HG02852 (cell line): ENCODE results near the gene SAMD11.
"Not testable (repeated sequence)": the region's sequence is repeated elsewhere in the genome, so short reads cannot be mapped to it uniquely, and the experiment has no call there.

ENCODE experiments used
- ATAC-seq: cut with Tn5 transposase; IDR thresholded peaks from one replicate; pipeline ENCODE4 v1.9.1; 2021; ENCODE audit warnings: mild to moderate bottlenecking, moderate library complexity; ENCODE audit not compliant: unreplicated experiment

Gene SAMD11

GRCh38 chr1:944341-945325 lies 20.9 kb downstream of the SAMD11 start:
- ATAC-seq, result no peak

DNA sequence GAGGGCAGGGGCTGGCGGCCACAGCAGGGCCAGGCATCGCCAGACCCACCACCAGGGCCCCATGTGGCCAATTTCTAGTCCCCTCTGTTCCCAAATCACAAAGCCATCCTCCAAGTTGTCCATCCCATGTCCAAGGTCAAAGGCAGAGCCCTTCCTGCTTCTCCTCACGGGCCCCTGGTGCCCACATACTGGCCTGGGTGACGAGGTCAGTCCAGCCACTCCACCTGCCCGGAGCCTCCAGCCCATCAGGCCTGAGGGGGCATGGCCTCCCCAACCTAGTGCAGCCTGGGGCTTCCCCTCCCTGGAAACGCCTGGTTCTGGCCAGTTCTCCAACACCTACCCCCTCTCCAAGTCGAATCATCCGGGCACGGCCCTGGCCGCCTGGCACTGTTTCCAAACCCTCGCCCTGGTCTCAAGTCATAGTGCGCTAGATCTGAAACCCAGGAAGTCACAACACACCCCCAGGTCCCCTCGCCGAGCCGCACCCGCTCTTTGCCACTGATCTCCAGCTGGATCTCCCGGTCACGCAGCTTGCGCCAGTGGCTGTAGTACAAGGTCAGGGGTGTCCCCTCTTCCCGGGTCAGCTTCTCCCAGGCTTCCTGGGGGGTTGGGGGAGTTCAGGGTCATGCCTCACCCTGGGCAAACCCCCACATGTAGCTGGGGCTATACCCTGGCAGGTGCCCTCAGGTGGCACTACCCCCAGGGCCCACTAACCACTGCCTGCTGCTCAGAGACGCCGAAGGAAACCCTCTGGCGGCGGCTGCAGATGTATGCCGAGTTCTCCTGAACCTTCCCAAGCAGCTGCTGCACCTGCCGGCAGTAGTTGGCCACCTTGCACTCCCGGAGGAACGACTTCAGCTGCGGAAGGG lies 22.2 kb downstream of the SAMD11 start:
- ATAC-seq, result no peak

DNA sequence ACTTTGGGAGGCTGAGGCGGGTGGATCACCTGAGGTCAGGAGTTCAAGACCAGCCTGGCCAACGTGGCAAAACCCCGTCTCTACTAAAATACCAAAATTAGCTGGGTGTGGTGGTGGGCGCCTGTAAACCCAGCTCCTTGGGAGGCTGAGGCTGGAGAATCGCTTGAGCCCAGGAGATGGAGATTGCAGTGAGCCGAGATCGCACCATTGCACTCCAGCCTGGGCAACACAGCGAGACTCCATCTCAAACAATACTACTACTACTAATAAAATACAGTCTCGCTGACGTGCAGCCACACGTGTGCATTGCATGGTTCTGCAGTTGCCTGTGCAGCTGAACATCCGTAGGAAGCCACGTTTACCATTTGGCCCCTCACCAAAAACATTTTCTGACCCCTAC lies 23.1 kb downstream of the SAMD11 start:
- not testable (repeated sequence) for ATAC-seq

DNA sequence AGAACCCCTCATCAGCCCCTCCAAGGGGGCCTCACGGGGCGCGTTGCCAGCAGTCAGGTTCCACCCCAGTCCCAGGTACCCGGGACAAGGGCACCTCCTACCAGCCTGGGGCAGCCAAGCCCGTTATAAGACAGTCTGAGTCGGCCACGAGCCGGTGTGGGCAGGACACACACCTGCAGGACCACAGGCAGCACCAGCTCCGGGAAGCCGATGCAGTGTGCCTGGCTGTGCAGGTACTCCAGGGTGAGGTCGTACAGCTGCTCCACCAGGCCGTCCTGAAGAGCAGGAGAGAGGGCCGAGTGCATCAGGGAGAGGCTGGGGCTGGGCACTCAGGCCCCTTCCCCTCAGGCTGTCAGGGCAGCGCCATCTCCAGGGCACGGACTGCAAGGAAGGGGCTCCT lies 24.2 kb downstream of the SAMD11 start:
- ATAC-seq, result no peak

GRCh38 chr1:950268-950667 lies 26.5 kb downstream of the SAMD11 start:
- no peak for ATAC-seq

DNA sequence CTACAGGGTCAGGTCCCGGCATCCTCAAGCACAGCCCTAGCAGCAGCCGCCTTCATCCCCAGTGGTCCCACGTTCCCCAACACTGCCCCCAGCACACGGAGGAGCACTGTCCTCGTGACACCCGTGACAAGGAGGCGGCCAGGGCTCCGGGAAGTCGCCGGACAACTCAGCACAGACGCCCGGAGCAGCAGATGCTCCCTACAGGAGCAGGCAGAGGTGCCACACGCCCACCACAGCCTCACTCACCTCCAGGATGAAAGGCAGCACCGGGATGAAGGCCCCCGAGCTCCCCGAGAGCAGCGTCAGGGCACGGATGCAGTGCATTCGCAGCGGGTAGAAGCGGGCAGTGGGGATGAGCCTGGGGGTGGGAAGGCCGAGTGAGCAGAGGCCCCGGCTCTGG lies 27.2 kb downstream of the SAMD11 start:
- no peak for ATAC-seq

- no peak for ATAC-seq
Measured at GRCh38 chr1:951364-951763, 27.6 kb downstream of the SAMD11 start.

DNA sequence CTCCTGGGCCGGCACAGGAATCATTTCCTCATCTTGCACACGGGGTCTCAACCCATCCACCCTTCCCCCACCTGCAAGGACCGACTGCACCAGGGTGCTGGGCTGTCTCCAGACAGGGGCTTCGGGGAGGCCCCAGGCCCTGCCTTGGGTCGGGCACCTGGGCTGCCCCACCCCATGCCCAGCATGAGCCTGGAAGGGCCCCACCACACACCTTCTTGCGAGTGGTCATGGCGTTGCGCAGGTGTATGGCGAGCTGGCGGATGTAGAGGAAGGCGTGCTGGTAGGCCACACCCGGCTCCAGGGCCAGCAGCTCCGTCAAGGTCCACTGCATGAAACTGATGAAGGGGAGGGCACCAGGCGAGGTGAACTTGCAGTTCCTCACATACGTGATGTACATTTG lies 28.5 kb downstream of the SAMD11 start:
- no peak for ATAC-seq

- ATAC-seq, result no peak
Measured at GRCh38 chr1:952603-953002, 28.9 kb downstream of the SAMD11 start.

GRCh38 chr1:953524-954320 lies 30.0 kb downstream of the SAMD11 start:
- ATAC-seq, result no peak

- ATAC-seq, result no peak
Measured at GRCh38 chr1:954927-955326, 31.2 kb downstream of the SAMD11 start.

DNA sequence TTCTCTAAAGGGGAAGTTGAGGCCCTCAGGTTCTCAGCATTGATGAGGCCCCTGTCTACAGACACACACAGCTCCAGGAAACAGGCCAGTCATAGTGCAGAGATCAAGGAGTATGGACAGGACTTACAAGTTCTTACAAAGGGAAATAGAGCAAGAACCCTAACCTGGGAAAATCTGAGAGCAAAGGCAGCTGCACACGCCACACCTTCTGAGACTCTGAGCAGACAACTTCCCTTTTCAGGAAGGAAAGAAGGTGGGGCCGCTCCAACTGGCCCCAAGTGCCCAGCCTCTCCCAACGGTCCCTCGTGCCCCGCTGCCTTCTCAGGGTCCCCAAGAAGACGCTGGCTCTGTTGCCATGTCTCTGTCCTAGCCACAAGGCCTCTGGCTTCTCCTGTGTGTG lies 31.8 kb downstream of the SAMD11 start:
- ATAC-seq, result no peak

DNA sequence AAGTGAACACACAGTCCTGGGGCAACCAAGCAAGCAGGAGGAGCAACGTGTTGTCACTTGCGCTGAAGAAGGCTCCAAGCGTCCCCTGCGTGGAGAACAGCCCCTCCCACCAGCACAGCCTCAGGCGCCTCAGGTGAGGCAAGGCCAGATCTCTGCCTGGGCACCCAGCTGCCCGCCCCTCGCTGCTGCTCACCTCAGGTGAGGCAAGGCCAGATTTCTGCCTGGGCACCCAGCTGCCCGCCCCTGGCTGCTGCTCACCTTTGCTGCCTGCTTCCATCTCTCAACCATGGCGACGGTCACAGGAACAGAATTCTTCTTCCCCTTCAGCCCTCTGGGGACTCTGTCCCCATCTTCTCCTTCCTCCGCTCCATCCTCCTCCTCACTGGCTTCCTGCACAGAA lies 32.9 kb downstream of the SAMD11 start:
- ATAC-seq, result no peak

DNA sequence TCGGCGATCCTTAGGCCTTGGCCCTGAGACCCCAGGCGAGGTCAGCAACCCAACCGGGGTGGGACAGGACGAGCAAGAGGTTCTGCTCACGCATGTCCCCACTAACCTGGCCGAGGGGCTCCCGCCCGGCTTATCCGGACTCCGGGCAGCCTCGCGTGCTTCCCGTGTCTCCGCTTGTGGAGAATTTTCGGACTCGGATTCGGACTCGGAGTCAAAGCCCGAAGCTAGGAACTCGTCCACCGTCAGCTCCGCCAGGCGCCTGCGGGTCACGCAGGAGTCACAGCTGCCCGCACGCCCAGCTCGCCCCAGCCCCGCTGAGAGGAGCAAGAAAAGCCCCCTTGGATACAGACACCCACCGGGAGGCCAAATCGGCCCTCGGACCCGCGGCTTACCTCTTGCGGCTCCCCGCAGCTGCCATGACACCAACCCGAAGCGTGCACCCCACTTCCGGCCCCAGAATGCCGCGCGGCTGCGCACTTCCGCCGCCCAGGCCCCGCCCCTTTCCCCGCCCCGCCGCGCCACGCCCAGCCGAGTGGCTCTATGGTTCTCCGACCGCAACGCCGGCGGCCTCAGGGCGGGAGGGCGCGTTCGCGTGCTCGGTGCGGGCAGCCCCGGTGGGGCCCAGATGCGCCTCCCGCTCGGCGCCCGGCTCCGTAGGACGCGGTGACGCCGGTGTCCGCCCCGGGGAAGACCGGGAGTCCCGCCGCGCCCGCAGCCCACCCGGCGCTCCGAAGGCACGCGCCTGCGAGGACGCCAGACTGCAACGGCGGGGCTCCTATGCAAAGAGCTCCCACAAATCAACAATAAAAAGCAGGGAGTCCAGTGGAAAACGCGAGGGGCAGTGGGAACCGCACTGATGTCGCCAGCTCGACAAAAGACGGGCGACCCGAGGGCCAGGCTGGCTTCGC lies 35.4 kb downstream of the SAMD11 start, which contains the start of gene NOC2L:
TSS of gene NOC2L (minus strand) at position 434 of the 908 bp plus-strand sequence. CDS start at position 418, 16 bp downstream.
- no peak for ATAC-seq

- no peak for ATAC-seq
Measured at GRCh38 chr1:959731-960362, 36.1 kb downstream of the SAMD11 start.

- ATAC-seq, result peak; percentile 52
Measured at GRCh38 chr1:960363-961131, 36.8 kb downstream of the SAMD11 start, which contains the start of gene KLHL17. KLHL17 (plus strand) TSS chr1:960584; CDS start chr1:960694, 110 bp downstream.

DNA sequence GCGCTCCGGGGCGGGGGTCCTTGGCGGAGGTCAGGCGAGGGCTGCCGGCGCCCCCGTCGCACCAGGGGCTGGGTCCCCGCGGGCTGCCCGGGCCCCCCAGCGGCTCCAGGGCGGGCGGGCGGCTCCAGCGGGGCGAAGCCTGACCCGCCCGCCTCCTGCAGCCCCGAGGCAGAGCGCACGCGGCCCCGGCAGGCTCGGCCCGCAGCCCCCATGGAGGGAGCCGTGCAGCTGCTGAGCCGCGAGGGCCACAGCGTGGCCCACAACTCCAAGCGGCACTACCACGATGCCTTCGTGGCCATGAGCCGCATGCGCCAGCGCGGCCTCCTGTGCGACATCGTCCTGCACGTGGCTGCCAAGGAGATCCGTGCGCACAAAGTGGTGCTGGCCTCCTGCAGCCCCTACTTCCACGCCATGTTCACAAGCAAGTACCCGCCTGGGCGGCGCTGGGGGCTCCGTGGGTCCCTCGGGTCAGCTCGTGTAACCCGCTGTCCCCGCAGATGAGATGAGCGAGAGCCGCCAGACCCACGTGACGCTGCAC lies 37.5 kb downstream of the SAMD11 start:
- peak; percentile 3 for ATAC-seq
